ENCODE data around the gene WDR72.

The WDR72 gene

DNA sequence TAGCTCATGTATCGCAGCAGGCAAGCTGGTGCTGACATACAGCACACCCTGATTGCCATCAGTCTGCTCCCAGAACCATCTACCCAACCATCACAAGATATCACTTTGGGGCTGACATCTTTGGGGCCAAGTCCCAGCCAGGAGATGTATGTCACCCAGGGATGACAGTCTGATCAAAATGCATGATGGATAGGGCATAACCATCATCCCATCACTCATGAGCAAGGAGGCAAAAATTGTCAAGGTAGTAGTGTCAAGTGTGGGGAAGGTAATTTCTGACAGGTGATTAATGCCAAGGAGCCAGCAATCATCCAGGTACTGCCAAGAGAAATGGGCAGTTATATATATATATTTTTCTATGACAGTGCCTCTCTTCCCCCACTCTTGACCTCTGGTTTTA lies 277.4 kb downstream of the WDR72 start:
- Histone ChIP-seq H3K4me3 (replicated peaks; ENCODE audit: insufficient read depth, low read length) (no peak overlapping the region), H3K27me3 (ENCODE audit: insufficient read depth, poor library complexity, severe bottlenecking) (no peaks in the 10 kb centered on the region), H3K27ac (replicated peaks) (no peak overlapping the region)
- DNase-seq (ENCODE audit: low read depth in 1 of 2, low spot score in 1 of 2), result no peak
- TF ChIP-seq REST (IDR thresholded peaks at IDR 0.05; ENCODE audit: insufficient replicate concordance, low read depth) (no peak), GABPA (IDR thresholded peaks at IDR 0.05; ENCODE audit: low read depth) (no peak), SPI1 (IDR thresholded peaks at IDR 0.05; ENCODE audit: borderline replicate concordance, low read depth) (no peak), POLR2AphosphoS5 (IDR thresholded peaks at IDR 0.05; ENCODE audit: low read depth) (no peak)
- TF ChIP-seq, protein P1, sequence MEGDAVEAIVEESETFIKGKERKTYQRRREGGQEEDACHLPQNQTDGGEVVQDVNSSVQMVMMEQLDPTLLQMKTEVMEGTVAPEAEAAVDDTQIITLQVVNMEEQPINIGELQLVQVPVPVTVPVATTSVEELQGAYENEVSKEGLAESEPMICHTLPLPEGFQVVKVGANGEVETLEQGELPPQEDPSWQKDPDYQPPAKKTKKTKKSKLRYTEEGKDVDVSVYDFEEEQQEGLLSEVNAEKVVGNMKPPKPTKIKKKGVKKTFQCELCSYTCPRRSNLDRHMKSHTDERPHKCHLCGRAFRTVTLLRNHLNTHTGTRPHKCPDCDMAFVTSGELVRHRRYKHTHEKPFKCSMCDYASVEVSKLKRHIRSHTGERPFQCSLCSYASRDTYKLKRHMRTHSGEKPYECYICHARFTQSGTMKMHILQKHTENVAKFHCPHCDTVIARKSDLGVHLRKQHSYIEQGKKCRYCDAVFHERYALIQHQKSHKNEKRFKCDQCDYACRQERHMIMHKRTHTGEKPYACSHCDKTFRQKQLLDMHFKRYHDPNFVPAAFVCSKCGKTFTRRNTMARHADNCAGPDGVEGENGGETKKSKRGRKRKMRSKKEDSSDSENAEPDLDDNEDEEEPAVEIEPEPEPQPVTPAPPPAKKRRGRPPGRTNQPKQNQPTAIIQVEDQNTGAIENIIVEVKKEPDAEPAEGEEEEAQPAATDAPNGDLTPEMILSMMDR (IDR thresholded peaks at IDR 0.05; ENCODE audit: insufficient read depth, low read length), result no peak

DNA sequence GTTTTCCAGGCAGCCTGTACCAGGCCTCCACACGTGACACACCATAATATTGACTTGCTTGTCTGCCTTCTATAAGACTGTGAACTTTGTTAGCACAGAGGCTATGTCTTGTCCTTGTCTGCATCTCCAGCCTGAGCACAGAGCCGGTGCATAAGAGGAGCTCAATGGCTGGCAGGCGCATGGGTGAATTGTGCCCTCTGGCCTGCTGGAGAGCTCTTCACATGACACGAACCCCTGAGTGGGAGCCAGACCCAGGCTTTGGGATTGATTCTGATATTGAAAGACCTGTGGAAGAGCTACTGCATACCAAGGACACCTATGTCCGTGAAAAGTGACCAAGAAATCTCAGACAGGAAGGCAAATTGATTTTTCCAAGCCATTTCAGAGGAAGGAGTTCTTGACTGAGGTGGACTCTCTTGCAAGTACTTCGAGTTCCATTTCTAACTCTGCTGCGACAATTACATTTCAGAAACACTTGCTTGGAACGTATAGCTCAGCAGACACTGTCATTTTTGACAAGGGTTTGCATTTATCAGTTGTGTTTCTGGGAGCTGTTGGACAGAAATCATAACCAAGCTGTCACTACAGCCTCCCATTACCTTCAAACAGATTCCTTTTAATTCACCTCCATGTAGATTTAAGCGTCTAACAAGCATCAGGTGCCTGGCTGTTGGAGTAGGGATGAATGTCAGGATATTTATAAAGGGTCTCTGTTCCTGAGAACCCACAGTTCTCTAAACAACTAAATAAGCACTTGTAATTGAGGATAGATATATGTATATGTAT lies 281.3 kb downstream of the WDR72 start:
- no peak for TF ChIP-seq SPI1 (IDR thresholded peaks at IDR 0.05; ENCODE audit: borderline replicate concordance, low read depth)
- no peak for TF ChIP-seq POLR2AphosphoS5 (IDR thresholded peaks at IDR 0.05; ENCODE audit: low read depth)
- TF ChIP-seq GABPA (IDR thresholded peaks at IDR 0.05; ENCODE audit: low read depth), result no peak
- no peak for TF ChIP-seq REST (IDR thresholded peaks at IDR 0.05; ENCODE audit: insufficient replicate concordance, low read depth)
- TF ChIP-seq, protein P1 (IDR thresholded peaks at IDR 0.05; ENCODE audit: insufficient read depth, low read length), result no peak
- no peak for DNase-seq (ENCODE audit: low read depth in 1 of 2, low spot score in 1 of 2)
- no peaks in the 10 kb centered on the region for H3K27me3 ChIP-seq (ENCODE audit: insufficient read depth, poor library complexity, severe bottlenecking)
- no peak overlapping the region for H3K4me3 ChIP-seq (replicated peaks; ENCODE audit: insufficient read depth, low read length)
- no peak overlapping the region for H3K27ac ChIP-seq (replicated peaks)

GRCh38 chr15:53473886-53474285 lies 285.6 kb downstream of the WDR72 start:
- no peak for DNase-seq (ENCODE audit: low read depth in 1 of 2, low spot score in 1 of 2)
- H3K4me3 ChIP-seq (replicated peaks; ENCODE audit: insufficient read depth, low read length), result no peak overlapping the region
- no peaks in the 10 kb centered on the region for H3K27me3 ChIP-seq (ENCODE audit: insufficient read depth, poor library complexity, severe bottlenecking)
- TF ChIP-seq, protein P1 (IDR thresholded peaks at IDR 0.05; ENCODE audit: insufficient read depth, low read length), result no peak
- no peak for TF ChIP-seq POLR2AphosphoS5 (IDR thresholded peaks at IDR 0.05; ENCODE audit: low read depth)
- TF ChIP-seq REST (IDR thresholded peaks at IDR 0.05; ENCODE audit: insufficient replicate concordance, low read depth), result no peak
- no peak for TF ChIP-seq GABPA (IDR thresholded peaks at IDR 0.05; ENCODE audit: low read depth)
- TF ChIP-seq SPI1 (IDR thresholded peaks at IDR 0.05; ENCODE audit: borderline replicate concordance, low read depth), result no peak
- H3K27ac ChIP-seq (replicated peaks), result no peak overlapping the region
